Right lobe of liver (tissue), 6 donors: ENCODE measurements around the gene GNPDA2. TPM values are rescaled to one million over a fixed set of nuclear protein-coding genes. Genes with fewer than 3 reads are reported as not detected.

Experiments
- ATAC-seq, 4 donors: fragments of 200-7000 bp; cut with Tn5 transposase; one replicate each; pipeline ENCODE4 v1.9.1; 2020; ENCODE audit warnings: mild to moderate bottlenecking in 4 of 4, moderate library complexity in 4 of 4
- DNase-seq, 3 donors: peaks; one replicate each; pipeline ENCODE4 v3.0.0-alpha.2; 2020
- H3K27ac ChIP-seq, 3 donors: fragments of 200-600 bp; one replicate each; pipeline ENCODE4 v1.8.0; 2022
- H3K27me3 ChIP-seq, 2 donors: fragments of 200-600 bp; one replicate each; pipeline ENCODE4 v1.8.0; 2022
- H3K36me3 ChIP-seq, 4 donors: fragments of 200-600 bp; sonication (generic) in 1 of 4; one replicate each; pipeline versions ENCODE4 v1.5.1 to v1.8.0; 2017 to 2022; ENCODE audit warnings: control low read depth in 1 of 4
- H3K4me1 ChIP-seq, 4 donors: fragments of 200-600 bp; sonication (generic) in 1 of 4; one replicate each; pipeline versions ENCODE4 v1.5.1 to v1.8.0; 2017 to 2022; ENCODE audit warnings: control low read depth in 1 of 4
- H3K4me3 ChIP-seq, 3 donors: fragments of 200-600 bp; one replicate each; pipeline ENCODE4 v1.8.0; 2022
- H3K9me3 ChIP-seq, 4 donors: fragments of 200-600 bp; sonication (generic) in 1 of 4; one replicate each; pipeline versions ENCODE4 v1.5.1 to v1.8.0; 2017 to 2022; ENCODE audit warnings: control low read depth in 1 of 4
- POLR2A ChIP-seq: fragments of 450-650 bp; IDR thresholded peaks from one replicate; pipeline ENCODE4 v1.6.1; 2017; ENCODE audit warnings: antibody characterized with exemption, mild to moderate bottlenecking
- WGBS: methylation state at CpG from one replicate; pipeline ENCODE4 v1.1.6; 2018; ENCODE audit warnings: low coverage, low lambda C conversion rate; ENCODE audit not compliant: insufficient coverage; ENCODE audit errors: missing lambda C conversion rate; 5-methylcytosine and 5-hydroxymethylcytosine counted together
- intact Hi-C, 2 donors: fragments of 100-400 bp; cut with DNase I; formaldehyde crosslinking; loops; one replicate each; pipeline versions ENCODE4 v1.11.2 to v1.14.1; 2022
- total RNA-seq, 6 experiments: library from RNA; depleted of rRNA in 2 of 6; stranded (reverse); fragments of >200 nt in 2 of 6; fragmentation: NEBNext Ultra II Directional in 3 of 6; extraction: Animal tissue kit (Norgen Biotek cat#: 25700) in 3 of 6; gene quantifications; one replicate each; pipeline versions ENCODE4 v1.1.0 to v1.2.4, GENCODE V29; 2016 to 2023
- TF ChIP-seq, protein P1 (sequence below), 4 donors: fragments of 200-600 bp in 3 of 4; fragments of 450-650 bp in 1 of 4; IDR thresholded peaks; one replicate each; pipeline versions ENCODE4 v1.5.1 to v1.8.0; 2016 to 2022; ENCODE audit warnings: antibody characterized with exemption in 4 of 4, mild to moderate bottlenecking in 2 of 4
- donor health status: DM: no; HTN: yes; CAD: no.
- donor health status: DM: no; HTN: no; CAD: no.
- donor health status: DM: no; HTN: no; CAD: no.
- donor health status: DM: no; HTN: yes; CAD: no.
- donor health status: DM: no; HTN: yes; CAD: no.

Gene GNPDA2
- total RNA-seq, 6 experiments from 2014 or later = 1.3 to 3.5 (median 2.0) TPM

- TF ChIP-seq, protein P1, sequence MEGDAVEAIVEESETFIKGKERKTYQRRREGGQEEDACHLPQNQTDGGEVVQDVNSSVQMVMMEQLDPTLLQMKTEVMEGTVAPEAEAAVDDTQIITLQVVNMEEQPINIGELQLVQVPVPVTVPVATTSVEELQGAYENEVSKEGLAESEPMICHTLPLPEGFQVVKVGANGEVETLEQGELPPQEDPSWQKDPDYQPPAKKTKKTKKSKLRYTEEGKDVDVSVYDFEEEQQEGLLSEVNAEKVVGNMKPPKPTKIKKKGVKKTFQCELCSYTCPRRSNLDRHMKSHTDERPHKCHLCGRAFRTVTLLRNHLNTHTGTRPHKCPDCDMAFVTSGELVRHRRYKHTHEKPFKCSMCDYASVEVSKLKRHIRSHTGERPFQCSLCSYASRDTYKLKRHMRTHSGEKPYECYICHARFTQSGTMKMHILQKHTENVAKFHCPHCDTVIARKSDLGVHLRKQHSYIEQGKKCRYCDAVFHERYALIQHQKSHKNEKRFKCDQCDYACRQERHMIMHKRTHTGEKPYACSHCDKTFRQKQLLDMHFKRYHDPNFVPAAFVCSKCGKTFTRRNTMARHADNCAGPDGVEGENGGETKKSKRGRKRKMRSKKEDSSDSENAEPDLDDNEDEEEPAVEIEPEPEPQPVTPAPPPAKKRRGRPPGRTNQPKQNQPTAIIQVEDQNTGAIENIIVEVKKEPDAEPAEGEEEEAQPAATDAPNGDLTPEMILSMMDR (IDR thresholded peaks at IDR 0.05) = no peak
- TF ChIP-seq POLR2A = no peak
- H3K4me1 ChIP-seq = peaks cover 0 to 20% (median 7%) of the 10 kb centered on the region in 4 donors
- intact Hi-C loops = no loop called here
- WGBS = 5% methylated on average over 3 of the region's 3 CpGs
- H3K4me3 ChIP-seq = peak overlapping the region; percentile 77 to 80 (median 79)
- ATAC-seq = no peak
- peak overlapping the region in 2 of 3 donors; percentile 86 to 95 for H3K27ac ChIP-seq
- H3K9me3 ChIP-seq = no peaks in the 10 kb centered on the region
- H3K27me3 ChIP-seq = no peaks in the 10 kb centered on the region
- peaks cover 0 to 7% (median 1%) of the 10 kb centered on the region in 4 donors for H3K36me3 ChIP-seq
- DNase-seq = no peak
Observed at GRCh38 chr4:44679060-44679459, 47.3 kb downstream of the GNPDA2 start.

DNA sequence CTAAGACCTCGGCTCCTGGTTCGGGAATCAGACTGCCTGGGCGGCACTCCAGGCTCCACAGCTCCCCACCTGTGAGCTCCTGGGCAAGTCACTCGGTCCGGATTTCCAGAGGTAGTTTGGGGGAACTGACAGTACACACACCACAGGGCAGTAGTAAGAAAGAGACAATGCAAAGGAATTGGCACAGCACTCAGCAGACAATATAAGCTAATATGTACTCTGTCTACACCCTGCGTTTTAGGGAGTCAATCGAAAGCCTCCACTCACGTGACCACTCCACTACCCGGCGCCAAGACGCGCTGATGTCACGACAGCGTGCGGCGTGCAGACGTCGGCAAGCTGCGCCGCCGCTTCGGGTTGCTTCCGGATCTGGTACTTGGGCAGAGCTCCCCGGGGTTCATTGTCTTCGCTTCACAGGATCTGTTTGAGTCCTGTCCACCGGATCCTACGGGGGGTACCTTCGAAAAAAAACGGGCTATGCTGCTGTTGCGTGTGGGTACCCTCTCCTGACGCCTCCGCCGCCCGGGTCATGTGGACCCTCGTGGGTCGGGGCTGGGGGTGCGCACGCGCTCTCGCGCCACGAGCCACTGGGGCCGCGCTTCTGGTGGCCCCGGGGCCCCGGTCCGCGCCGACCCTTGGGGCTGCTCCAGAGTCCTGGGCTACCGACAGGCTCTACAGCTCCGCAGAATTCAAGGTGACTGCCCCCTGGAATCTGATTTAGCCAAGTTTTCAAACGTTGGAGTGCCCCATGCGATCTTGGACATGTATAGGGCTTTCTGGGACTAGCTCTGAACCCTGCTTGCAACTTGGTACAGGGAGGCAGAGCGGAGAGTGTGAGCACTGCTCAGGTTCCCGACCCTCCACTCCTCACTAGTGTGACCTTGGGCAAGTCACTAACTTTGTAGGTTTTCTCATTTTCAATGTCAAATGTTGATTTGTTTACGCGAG, 48.0 kb downstream of the GNPDA2 start, which contains the start of gene GUF1:
Gene GUF1 (plus strand): TSS at position 327 of the 948 bp plus-strand sequence. CDS start 203 bp downstream, at position 530.
- intact Hi-C loops = no loop called here
- peak within 1 kb of the TSS; percentile 77 to 80 (median 79) for H3K4me3 ChIP-seq
- no peaks in the 10 kb centered on the region for H3K27me3 ChIP-seq
- peaks cover 0 to 20% (median 7%) of the 10 kb centered on the region in 4 donors for H3K4me1 ChIP-seq
- ATAC-seq (peak; percentile 96 to 99 (median 97)), DNase-seq (peak; percentile 90 to 93 (median 93))
- peak; percentile 62 for TF ChIP-seq POLR2A
- TF ChIP-seq, protein P1 (IDR thresholded peaks at IDR 0.05) = no peak
- peak within 1 kb of the TSS; percentile 86 to 95 (median 87) for H3K27ac ChIP-seq
- H3K36me3 ChIP-seq = peaks cover 0 to 2% (median 0%) of the 10 kb centered on the region in 4 donors
- 0% methylated on average over 28 of the region's 57 CpGs for WGBS
- no peaks in the 10 kb centered on the region for H3K9me3 ChIP-seq

- ATAC-seq (no peak), DNase-seq (no peak)
- no peaks in the 10 kb centered on the region for H3K9me3 ChIP-seq
- H3K36me3 ChIP-seq = no peaks in the 10 kb centered on the region
- WGBS = 65% methylated on average over 5 of the region's 5 CpGs
- intact Hi-C loops = no loop called here
- H3K27me3 ChIP-seq = no peaks in the 10 kb centered on the region
- no peak overlapping the region for H3K27ac ChIP-seq
- TF ChIP-seq, protein P1 (IDR thresholded peaks at IDR 0.05) = no peak
- no peak for TF ChIP-seq POLR2A
- peaks cover 0 to 13% (median 6%) of the 10 kb centered on the region in 4 donors for H3K4me1 ChIP-seq
- H3K4me3 ChIP-seq = no peak overlapping the region
Observed at GRCh38 chr4:44675366-44675765, 51.0 kb downstream of the GNPDA2 start.

- 67% methylated on average over 1 of the region's 1 CpG for WGBS
- H3K4me1 ChIP-seq = peaks cover 0 to 4% (median 1%) of the 10 kb centered on the region in 4 donors
- DNase-seq (no peak), ATAC-seq (no peak)
- H3K36me3 ChIP-seq = no peaks in the 10 kb centered on the region
- H3K27me3 ChIP-seq = no peaks in the 10 kb centered on the region
- H3K9me3 ChIP-seq = no peaks in the 10 kb centered on the region
- no peak overlapping the region for H3K4me3 ChIP-seq
- TF ChIP-seq, protein P1 (IDR thresholded peaks at IDR 0.05) = peak in 1 of 4 donors; percentile 13
- no peak for TF ChIP-seq POLR2A
- H3K27ac ChIP-seq = no peak overlapping the region
- intact Hi-C loops = no loop called here
Observed at GRCh38 chr4:44674471-44674870, 51.9 kb downstream of the GNPDA2 start.
